Measurements from ENCODE around the gene NOTCH1.

The NOTCH1 gene

DNA sequence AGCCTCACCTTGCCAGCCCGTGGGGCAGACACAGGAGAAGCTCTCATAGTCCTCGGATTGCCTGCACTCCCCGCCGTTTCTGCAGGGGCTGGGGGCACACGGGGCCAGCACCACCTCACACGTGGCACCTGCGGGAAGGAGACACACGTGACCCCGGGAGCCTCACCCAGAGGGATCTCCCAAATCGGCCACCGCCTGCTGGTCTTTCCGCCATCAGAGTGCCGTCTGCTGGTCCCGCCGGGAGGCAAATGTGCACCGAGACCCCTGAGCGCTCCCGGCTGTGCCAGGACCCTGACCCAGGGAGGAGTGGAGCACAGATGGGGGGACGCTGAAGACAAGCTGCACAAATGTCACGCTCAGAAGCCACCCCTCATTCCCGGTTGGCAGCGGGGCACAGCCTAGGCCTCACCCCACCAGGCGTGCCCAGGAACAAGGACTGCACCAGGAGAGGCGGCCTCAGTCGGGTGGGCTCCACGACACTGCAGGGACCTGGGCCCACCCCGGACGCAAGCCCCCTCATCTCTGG, 34.6 kb downstream of the NOTCH1 start:
- no peak overlapping the region for H3K27ac ChIP-seq

DNA sequence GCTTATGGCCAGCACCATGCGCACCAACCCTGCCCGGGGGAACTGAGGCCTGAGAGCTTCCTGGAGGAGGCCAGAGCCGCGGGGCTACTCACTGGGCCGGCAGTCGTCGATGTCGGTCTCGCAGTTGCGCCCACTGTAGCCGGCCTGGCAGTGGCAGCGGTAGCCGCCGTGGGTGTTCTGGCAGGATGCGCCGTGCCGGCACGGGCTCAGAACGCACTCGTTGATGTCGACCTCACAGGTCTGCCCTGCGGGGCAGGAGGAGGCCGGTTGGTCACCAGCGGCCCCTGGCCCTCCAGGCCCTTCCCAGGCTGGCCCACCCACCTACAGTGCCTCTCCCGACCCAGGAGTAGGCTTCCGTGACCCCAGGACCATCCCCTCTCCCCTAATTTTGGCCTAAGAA, 35.3 kb downstream of the NOTCH1 start:
- no peak overlapping the region for H3K27ac ChIP-seq
- TF ChIP-seq, protein P1, sequence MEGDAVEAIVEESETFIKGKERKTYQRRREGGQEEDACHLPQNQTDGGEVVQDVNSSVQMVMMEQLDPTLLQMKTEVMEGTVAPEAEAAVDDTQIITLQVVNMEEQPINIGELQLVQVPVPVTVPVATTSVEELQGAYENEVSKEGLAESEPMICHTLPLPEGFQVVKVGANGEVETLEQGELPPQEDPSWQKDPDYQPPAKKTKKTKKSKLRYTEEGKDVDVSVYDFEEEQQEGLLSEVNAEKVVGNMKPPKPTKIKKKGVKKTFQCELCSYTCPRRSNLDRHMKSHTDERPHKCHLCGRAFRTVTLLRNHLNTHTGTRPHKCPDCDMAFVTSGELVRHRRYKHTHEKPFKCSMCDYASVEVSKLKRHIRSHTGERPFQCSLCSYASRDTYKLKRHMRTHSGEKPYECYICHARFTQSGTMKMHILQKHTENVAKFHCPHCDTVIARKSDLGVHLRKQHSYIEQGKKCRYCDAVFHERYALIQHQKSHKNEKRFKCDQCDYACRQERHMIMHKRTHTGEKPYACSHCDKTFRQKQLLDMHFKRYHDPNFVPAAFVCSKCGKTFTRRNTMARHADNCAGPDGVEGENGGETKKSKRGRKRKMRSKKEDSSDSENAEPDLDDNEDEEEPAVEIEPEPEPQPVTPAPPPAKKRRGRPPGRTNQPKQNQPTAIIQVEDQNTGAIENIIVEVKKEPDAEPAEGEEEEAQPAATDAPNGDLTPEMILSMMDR (conservative IDR thresholded peaks at IDR 0.05), result no peak
- TF ChIP-seq ZFX (IDR thresholded peaks at IDR 0.05), result no peak

More for the DNA sequence above, 34.6 kb downstream of the NOTCH1 start:
- TF ChIP-seq ZFX (IDR thresholded peaks at IDR 0.05), result no peak
- TF ChIP-seq, protein P1 (conservative IDR thresholded peaks at IDR 0.05), result no peak

DNA sequence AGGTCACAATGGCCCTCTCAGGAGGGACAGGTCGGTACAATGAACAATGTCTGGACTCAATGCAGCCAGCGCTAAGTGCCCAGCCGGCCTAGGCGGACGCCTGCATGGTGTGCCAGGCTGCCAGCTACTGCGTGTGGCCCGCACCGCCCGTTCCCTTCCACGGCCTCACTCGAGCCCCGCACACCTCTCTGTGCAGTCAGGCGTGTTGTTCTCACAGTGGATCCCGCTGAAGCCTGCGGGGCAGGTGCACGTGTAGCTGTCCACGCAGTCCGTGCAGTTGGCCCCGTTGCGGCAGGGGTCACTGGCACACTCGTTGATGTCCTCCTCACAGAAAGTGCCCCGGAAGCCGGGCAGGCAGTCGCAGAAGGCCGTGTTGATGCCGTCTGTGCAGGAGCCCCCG, 36.3 kb downstream of the NOTCH1 start:
- no peak for TF ChIP-seq ZFX (IDR thresholded peaks at IDR 0.05)
- no peak overlapping the region for H3K27ac ChIP-seq

DNA sequence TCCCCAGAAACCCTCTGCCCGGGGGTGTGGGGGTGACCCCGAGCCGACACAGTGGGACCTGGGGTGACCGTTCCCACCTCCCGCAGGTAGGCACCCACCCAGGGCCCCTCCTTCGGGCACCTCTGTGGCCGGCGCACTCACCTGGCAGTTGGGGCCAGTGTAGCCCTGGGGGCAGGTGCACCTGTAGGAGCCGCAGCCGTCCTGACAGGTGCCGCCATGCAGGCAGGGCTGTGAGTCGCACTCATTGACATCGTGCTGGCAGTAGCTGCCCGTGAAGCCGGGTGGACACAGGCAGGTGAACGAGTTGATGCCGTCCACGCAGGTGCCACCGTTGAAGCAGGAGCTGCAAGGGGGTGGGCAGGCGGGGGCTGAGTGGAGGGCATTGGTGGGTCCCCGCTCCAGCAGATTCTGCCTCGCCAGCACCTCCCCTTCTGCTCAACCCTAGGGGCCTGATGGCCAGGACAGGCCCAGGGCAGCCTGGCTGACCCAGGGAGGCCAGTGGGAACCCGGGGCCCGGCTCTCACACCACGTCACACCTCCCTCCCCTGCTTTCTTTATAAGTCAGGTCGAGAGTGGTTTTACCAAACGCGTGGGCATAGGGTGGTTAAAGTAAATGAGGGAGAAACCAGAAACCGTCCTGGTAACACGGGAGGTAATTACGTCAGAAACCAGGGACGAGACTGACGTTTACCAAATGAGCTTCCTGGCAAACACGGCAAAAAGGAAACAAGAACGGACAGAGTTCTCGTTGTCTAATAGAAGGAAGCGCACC, 36.9 kb downstream of the NOTCH1 start:
- no peak overlapping the region for H3K27ac ChIP-seq
- no peak for TF ChIP-seq ZFX (IDR thresholded peaks at IDR 0.05)

DNA sequence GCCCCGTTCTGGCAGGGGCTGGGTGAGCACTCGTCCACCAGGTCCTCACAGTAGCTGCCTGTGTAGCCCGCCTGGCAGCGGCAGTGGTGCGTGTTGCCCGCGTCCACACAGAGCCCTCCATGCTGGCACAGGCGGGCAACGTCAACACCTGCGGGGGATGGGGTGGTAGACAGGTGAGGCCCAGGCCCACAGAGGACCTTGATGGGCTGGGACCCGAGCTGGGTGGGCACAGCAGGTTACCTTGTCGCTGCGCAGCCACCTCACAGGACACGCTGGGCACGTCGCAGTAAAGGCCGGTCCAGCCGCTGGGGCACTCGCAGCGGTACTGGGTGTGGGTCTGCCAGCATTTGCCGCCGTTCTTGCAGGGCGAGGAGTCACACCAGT, 37.9 kb downstream of the NOTCH1 start:
- TF ChIP-seq ZFX (IDR thresholded peaks at IDR 0.05), result no peak
- TF ChIP-seq, protein P1 (conservative IDR thresholded peaks at IDR 0.05), result no peak
- no peak overlapping the region for H3K27ac ChIP-seq

DNA sequence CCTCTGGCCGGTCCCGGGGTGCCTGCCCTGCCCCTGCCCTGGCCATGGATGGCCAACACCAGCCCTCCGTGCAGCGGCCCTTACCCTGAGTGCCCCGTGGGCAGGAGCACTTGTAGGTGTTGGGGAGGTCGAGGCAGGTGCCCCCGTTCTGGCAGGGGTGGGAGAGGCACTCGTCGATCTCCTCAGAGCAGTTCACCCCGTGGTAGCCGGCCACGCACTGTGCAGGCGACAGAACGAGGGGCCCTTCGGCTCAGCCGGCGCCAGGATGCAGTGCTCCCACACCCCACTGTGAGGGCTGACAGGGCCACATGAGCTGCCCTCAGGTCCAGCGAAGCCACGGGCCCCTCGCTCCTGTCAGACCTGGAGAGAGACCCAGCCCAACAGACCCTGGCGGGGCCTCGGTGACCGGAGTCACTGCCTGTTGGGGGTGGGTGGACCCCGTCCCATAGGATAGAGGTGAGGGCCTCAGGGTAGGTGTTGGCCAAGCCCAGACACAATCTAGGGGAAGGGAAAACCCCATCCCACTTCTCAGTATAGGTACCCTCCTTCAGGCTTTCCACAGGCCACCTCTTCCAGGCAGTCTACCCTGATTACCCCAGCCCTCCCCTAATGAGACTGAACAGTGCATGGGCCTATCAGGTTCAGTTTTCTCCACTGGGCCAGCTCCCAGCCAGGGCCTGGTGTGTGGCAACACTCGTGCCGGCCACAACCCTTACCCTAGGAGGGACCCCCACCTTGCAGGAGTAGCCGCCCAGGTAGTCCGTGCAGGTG, 38.4 kb downstream of the NOTCH1 start:
- TF ChIP-seq, protein P1 (conservative IDR thresholded peaks at IDR 0.05), result no peak
- no peak for TF ChIP-seq ZFX (IDR thresholded peaks at IDR 0.05)
- no peak overlapping the region for H3K27ac ChIP-seq

DNA sequence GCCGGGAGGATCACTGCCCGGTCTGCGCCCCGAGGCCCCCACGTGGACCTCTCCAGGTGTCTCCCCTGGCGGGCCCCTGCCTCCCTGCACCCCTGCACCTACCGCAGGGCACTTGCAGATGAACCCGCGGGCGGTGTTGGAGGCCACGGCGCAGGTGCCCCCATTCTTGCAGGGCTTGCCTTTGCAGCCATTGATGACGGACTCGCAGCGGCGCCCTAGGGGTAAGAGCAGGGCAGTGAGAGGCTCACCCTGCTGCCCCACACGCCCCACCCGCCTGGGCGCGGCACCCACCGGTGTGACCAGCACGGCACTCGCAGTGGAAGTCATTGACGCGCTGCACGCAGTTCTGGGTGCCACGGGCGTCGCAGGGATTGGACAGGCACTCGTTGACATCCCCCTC, 39.4 kb downstream of the NOTCH1 start:
- TF ChIP-seq, protein P1 (conservative IDR thresholded peaks at IDR 0.05), result no peak
- H3K27ac ChIP-seq, result no peak overlapping the region

Data from C4-2B (cell line).